NT2/D1 (cell line): ENCODE results near the gene ST6GALNAC3.

ENCODE experiments used
- SUZ12 ChIP-seq: IDR thresholded peaks from 2 replicates; pipeline ENCODE4 v1.6.1; 2011; ENCODE audit not compliant: insufficient read length, insufficient read depth; ENCODE audit errors: extremely low read depth
- YY1 ChIP-seq: IDR thresholded peaks from 2 replicates; pipeline ENCODE4 v1.6.1; 2011; ENCODE audit not compliant: insufficient read length, insufficient read depth
- ZNF274 ChIP-seq: IDR thresholded peaks from 2 replicates; pipeline ENCODE4 v1.6.1; 2011; ENCODE audit warnings: mild to moderate bottlenecking, low read depth, low read length

GRCh38 chr1:76668046-76668445, 593.5 kb downstream of the ST6GALNAC3 start:
- TF ChIP-seq ZNF274 (no peak), SUZ12 (no peak), YY1 (no peak)
